Occipital lobe (tissue), 2 donors: Measurements from ENCODE around the gene DNAJB6. TPM values are rescaled to one million over a fixed set of nuclear protein-coding genes. Genes with fewer than 3 reads are reported as not detected.

Experiments used
- DNase-seq: peaks from one replicate; lab custom pipeline; 2025; lab: John Stamatoyannopoulos, UW
- total RNA-seq: library from RNA; depleted of rRNA; stranded (reverse); fragments of >200 nt; gene quantifications from one replicate; pipeline ENCODE4 v1.2.3, GENCODE V29; 2014

The DNAJB6 gene
- total RNA-seq, 1 donor from 2014 or later: 179 TPM

GRCh38 chr7:157394246-157395191 lies 57.7 kb downstream of the DNAJB6 start:
- no peak for DNase-seq

GRCh38 chr7:157395206-157395605 lies 58.4 kb downstream of the DNAJB6 start:
- no peak for DNase-seq

DNA sequence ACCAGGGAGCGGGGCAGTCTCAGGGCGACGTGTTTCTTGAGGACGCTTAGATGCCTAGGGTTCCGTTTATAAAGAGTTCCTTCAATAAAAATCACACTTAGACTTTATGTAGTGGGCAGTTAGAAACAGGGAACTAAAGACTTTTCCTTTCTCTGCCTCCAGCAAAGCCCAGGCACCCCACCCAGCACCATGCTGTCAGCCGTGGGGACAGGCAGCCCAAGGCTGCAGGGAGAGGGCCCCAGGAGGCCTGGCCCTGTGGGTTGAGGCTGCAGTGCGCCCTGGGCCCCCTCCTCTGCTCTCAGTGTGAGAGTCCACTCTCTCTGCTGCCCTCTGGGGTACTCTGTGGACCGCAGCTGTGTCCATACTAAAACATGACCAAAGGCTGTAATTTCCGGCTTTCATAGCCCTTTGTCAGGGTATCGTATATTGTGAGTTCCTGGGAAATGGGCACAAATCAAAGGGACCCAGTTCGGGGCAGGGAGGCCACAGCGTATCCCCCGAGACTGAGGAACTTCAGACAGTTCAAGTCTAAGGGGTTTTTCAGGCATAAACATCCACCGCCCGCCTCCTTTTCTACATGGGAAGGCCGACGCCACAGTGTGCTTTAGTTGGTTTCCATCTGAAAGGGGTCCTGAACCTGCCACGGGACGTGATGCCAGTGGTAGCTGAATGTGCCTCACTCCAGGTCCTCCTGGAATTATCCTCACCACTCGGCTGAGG lies 59.7 kb downstream of the DNAJB6 start:
- no peak for DNase-seq

- no peak for DNase-seq
These were observed 60.4 kb downstream of the DNAJB6 start for GRCh38 chr7:157397036-157397720.

DNA sequence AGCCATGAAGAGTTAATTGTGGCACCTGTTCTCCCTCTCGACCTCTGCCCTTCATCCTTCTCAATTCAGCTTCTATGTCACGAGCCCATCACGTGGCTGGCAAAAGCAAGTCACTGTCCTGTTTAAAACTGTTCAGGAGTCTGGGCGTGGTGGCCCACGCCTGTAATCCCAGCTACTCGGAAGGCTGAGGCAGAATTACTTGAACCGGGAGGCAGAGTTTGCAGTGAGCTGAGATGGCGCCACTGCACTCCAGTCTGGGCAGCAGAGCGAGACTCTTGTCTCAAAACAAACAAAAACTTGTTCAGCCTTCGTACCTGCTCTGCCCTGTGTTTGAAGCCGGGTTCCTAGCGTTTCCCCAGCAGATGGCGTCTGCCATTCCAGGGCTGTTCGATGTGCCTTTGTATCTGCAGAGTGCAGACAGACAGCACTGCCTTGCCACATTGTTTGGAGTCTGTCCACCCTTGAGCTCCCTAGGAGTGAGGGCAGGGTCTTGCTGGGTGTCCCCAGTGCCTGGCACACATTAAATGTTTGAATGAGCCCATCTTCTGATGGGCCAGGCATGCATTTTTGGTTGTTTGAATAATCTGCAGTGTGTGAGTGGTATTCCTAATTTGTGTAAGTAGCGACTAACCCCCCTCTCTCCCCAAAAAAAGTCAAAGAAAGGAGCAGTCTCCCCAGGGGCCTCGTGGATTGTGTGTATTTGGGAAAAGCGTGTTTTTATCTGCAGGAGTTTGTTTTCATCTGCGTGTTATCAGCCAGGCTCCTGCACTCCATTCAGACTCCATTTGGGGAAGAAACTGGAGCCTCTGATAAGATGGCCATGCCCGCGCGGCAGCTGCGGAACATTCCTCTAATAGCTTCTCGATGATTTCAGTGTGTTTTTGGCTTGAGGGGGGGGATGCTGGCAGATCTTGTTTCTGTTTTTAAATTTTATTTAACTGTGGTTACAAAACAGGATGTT lies 61.2 kb downstream of the DNAJB6 start:
- no peak for DNase-seq

GRCh38 chr7:157399086-157399687 lies 62.4 kb downstream of the DNAJB6 start:
- no peak for DNase-seq

DNA sequence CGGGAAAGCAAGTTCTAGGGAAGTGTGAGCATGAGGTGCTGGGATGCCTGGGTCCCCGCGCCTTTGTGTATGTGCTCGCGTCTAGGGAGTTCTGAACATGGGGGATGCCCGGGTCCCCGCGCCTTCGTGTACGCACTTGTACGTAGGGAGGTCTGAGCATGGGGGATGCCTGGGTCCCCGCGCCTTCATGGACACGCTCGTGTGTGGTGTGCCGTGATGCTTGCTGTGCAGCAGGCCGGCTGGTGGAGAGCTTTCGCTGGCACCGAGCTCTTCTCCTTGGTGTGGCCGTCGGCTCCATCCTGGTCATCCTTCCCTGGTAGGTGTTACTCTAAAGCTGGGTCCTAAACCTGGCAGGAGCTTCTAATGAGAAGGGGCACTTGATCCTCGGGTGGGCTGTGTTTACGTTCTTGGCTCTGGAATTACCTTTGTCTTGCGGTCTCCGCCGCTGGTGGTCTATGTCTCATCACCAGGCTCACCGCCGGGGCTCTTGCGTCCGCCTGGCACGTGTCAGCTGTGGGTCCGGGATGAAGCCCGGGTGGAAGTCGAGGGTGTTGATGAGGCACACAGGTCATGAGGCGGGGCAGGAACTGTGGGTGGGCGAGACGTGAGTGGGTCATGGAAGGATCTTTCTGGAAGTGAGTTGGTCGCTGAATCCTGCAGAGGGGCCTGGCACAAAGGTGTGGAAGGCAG lies 63.5 kb downstream of the DNAJB6 start:
- DNase-seq: no peak

DNA sequence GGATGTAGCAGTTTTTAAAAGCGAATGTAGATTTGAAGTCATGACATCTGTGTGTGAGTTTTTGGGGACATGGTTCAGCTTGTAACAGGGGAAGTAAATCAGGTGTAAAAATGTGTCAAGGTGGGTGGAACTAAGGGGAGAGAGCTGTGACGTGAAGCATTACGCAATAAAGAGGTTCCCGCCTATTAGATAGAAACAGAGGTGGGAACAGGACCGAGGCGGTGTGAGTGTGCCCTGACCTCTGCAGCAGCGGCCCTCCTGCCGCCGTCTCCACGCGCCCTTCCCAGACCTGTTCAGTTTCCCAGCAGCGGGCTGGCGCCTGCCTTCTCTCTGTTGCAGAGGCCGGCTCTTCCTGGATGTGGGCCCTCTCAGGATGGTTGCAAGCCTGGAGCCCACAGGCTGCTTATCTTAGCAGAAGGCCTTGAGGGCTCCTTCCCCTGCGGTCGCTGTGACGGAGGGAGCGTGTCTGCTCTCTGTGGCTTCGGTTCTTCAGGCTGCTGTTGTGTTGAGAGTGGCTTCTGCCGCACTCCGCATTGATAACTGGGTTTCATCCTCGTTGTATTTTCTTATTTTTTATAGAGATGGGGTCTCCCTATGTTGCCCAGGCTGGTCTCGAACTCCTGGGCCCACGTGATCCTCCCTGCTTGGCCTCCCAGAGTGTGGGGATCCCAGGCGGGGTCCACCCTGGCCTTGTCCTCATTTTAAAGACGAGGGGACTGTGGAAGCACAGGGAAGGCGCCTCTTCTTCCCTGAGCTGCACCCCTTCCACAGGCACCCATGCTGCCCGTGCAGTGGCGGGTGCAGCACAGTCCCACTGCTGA lies 65.0 kb downstream of the DNAJB6 start:
- no peak for DNase-seq

GRCh38 chr7:157402388-157402703 lies 65.5 kb downstream of the DNAJB6 start:
- DNase-seq: no peak

DNA sequence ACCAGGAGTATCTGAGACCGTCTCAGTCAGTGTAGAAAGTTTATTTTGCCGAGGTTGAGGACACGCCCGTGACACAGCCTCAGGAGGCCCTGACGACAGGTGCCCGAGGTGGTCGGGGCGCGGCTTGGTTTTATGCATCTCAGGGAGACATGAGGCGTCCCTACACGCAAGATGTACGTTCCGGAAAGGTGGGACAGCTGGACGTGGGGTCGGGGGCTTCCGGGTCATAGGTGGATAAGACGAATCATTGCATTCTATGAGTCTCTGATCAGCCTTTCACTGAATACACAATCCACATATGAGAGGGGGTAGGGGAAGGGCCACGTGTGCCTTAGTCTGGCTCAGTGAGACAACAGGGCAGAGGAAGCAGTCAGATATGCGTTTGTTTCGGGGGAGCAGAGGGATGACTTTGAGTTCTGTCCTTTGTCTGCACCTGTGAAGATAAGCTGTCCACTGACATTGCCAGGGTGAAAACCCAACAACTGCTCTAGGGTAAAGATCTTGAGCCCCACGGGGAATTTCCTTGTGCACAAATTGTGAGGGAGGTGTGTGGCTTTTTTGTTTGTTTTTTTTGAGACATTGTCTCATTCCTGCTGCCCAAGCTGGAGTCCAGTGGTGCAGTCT lies 66.2 kb downstream of the DNAJB6 start:
- DNase-seq: no peak

DNA sequence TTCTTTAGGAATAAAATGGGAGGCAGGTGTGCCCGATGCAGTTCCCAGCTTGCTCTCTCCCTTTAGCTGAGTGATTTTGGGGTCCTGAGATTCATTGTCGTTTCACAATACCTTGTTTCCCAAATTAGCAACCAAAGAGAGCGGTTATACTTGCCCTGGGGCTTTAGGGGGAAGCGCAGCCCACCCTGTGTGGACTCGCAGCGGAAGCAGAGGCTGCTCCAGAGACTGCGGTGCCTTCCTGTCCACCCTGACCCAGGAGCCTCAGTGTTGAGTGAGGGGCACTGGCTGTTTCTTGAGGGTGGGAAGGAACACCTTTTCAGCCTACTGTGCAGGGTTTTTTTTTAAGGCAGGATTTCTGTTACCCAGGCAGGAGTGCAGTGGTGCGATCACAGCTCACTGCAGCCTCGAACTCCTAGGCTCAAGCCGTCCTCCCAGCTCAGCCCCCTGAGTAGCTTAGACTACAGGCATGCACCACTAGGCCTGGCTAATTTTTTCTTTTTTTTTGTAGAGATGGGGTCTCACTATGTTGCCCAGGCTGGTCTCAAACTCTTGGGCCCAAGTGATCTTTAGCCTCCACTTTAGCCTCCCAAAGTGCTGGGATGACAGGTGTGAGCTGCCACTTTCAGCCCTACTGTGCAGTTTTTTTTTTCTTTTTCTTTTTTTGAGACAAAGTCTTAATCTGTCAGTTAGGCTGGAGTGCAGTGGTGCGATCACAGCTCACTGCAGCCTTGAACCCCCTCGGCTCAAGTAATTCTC lies 67.0 kb downstream of the DNAJB6 start:
- DNase-seq: no peak

- DNase-seq: no peak
These were observed 68.2 kb downstream of the DNAJB6 start for GRCh38 chr7:157404845-157405481.

- no peak for DNase-seq
These were observed 68.7 kb downstream of the DNAJB6 start for GRCh38 chr7:157405501-157405900.

- DNase-seq: no peak
These were observed 69.4 kb downstream of the DNAJB6 start for GRCh38 chr7:157405914-157406810.

DNA sequence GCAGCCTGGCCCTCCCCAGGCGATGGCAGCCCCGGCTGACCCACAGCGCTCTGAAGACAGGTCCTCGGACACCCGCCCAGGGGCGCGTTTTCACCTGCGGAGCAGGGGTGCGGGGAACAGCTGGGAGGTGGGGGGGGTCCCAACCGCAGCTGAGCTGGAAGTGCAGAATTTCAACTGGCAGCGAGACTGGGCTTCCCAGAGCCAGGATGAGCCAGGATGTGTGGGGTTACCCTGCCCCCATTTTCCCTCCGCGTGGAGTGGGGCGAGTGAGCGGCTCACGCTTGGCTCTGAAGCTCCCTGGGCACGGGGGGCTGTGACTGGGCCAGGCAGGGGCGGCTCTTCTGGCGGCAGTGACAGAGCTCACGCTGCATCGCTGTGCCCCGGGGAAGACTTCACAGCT lies 70.2 kb downstream of the DNAJB6 start:
- DNase-seq: no peak

GRCh38 chr7:157407512-157408257 lies 70.9 kb downstream of the DNAJB6 start:
- no peak for DNase-seq
